GM19455 (cell line): ENCODE measurements around the gene HSD17B2.
"Not testable (repeated sequence)": the region's sequence is repeated elsewhere in the genome, so short reads cannot be mapped to it uniquely, and the experiment has no call there.

Source experiments
- ATAC-seq: cut with Tn5 transposase; IDR thresholded peaks from one replicate; pipeline ENCODE4 v1.9.1; 2021; ENCODE audit not compliant: unreplicated experiment

The HSD17B2 gene, protein sequence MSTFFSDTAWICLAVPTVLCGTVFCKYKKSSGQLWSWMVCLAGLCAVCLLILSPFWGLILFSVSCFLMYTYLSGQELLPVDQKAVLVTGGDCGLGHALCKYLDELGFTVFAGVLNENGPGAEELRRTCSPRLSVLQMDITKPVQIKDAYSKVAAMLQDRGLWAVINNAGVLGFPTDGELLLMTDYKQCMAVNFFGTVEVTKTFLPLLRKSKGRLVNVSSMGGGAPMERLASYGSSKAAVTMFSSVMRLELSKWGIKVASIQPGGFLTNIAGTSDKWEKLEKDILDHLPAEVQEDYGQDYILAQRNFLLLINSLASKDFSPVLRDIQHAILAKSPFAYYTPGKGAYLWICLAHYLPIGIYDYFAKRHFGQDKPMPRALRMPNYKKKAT

DNA sequence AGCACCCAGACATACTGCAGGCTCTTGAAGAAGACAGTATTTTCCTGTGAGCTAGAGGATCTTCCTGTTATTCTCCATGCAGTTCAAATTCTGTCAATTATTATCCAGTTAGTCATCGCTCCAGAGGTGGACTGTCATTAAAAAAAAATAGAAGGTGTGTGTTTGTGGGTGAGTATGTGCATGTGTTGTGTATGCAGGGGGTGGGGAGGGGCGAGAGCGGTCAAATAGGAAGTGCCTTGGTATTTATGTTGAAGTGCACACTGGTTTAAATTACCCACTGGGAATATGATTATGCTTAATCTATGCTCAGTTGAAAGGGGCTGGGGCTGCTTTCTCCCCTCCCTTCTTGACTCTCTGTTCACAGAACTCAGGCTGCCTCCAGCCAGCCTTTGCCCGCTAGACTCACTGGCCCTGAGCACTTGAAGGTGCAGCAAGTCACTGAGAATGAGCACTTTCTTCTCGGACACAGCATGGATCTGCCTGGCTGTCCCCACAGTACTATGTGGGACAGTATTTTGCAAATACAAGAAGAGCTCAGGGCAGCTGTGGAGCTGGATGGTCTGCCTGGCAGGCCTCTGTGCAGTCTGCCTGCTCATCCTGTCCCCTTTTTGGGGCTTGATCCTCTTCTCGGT lies at the start of gene HSD17B2:
Gene HSD17B2 (plus strand): TSS at position 273 of the 632 bp plus-strand sequence. CDS start 172 bp downstream, at position 445.
- no peak for ATAC-seq

DNA sequence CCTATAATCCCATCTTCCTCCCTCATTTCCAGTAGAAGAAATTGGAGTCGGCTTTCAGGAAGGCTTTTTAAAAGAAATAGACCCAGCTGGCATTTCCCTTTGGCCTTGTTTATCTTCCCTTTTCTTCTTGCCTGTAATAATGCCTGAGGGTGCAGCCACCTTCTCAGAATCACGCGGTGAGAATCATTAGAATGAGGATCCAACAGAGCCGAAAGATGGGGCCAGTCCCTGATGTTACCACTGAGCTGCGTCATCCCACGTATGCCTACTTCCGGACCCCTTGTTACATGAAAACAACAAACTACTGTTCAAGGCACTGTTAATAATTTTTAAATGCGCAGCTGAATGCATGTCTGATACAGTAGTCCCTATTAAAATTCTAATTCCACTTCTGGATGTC lies 47.9 kb upstream of the HSD17B2 start:
- no peak for ATAC-seq

DNA sequence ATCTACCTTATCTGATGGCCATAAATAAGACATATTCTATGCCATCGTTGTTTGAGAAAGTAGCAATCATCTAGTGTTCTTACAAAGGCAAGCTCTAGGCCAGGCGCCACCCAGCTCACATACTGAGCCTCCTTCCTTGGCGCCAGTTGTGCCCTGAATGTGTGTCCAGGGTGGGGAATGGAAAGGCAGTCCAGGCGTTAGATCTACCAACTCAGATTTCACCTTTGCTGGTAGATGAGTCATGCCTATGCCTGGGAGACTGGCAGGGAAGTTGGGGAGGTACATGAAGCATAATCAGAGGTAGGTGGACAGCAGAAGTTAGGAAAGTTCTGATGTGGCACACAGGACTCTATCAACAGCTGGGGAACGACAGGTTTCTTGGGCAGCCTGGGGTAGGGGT lies 47.3 kb upstream of the HSD17B2 start:
- ATAC-seq: no peak

DNA sequence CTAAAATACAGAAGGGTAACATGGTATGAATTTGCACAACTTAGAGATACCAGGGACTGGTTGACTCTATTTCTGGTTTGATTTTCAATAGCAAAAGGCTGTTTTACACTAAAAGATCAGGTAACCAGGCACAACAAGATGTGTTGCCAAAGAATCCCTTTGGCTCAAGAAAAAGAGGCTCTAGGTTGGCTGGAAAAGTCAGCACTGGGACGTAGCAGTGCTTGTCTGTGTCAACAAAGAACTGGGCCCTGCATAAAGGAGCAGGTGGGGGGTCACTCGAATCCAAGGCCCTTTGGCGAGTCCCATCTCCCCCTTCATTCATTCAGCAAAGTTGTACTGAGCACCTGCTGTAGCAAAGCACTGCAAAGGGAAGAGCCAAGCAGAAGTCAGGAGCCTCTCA lies 42.2 kb upstream of the HSD17B2 start:
- no peak for ATAC-seq

DNA sequence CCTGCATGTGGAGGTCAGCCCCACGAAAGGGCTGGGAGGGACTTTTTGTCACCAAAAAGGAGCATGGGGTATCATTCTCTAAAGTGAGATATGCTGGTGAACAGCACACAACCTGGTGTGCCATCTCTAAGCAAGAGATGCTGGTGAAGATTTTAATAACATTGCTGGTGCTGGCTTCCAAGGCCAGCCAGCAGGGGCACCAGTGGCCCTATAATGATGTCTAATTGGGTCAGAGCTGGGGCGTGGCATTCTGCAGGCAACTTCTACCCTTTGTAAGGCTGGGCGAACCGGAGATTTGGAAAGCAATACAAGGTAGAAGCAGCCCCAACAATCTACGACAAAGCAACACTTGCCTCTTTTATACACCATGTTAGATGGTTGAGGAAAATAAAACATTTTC lies 40.6 kb upstream of the HSD17B2 start:
- ATAC-seq: no peak

DNA sequence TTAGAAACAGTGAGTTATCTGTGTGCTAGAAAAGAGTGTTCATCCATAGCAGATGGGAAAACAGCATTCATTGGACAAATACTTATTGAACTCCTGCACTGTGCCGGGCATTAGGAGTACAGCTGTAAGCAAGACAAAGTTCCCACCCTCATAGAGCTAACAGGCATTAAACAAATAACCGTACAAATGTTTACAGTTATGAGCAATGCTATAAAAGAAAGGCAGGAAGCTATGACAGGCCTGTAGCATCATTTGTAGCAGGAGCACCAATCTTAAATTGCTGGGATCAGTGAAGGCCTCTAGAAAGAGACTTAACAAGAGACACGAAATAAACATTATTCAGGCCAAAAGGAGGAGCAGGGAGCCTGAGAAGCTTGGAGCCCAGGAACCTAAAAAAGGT lies 39.4 kb upstream of the HSD17B2 start:
- ATAC-seq: no peak

DNA sequence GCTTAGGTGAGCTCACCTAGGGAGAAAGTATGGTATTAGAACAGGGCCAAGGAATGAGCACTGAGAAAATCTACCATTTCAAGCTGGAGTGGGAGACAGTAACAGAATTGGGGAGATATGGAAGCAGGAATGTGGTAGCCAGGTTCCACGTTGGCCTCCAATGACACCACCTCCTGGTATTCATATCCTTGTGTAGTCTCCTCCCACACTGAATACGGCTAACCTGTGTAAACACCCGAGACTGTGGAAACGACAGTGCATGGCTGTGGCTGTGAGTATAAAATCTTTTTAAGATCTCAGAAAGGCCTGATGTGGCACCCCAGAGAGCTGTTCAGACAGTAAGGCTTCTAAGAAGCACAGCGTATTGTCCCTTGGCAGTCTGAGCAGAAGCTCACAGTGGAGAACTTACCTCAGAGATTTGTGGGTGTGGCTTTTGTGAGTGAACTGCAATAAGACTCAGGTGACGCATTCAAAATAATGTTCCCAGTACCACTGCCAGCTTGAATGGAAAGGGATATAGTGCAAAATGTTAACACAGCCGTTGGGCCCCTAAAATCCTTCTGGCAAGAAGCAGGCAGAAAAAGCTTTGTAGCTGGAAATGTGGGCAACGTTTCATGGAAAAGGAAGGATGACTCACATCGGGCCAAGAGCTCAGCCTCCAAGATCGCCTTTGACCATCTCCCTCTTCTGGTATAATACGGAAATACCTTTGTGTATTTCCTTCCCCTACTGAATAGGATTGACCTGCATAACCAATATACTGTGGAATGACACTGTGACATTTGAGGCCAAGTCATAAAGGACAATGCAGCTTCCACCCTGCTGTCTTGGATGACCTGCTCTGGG lies 38.2 kb upstream of the HSD17B2 start:
- no peak for ATAC-seq

DNA sequence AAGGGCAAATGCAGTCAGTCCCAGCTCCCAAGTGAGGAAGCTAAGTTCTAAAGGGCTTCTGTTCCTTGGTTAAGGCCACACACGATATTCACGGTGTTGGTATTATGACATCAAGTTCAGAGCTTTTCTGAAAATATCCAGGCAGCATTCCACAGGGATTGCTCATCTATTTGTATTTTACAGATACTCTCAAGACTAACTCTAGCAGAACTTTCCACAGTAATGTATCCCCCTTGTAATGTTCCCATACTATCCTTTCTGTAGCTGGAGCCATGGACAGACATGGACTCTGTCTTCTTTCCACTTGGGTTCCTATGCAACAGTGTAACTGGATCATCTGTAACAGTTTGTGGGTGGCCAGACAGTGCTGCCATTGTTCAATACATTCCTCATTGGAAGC lies 37.3 kb upstream of the HSD17B2 start:
- no peak for ATAC-seq

DNA sequence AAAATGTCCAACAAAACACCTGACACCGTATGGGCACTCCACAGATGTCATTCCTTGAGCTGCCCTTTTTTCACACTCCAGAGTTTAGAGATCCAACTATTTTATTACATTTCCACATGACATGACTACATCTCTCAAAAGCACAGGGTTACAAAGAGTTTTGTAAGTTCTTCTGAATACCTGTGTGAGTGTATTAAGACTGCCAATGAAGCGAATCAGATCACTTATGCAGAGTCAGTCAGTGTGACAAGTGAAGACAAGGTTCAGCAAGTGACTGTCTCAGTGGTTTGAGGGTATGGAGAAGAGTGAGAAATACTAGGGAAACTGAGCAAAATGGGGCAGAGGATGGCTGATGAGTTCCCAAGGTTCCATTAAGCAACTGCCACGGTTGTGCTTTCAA lies 32.2 kb upstream of the HSD17B2 start:
- no peak for ATAC-seq

DNA sequence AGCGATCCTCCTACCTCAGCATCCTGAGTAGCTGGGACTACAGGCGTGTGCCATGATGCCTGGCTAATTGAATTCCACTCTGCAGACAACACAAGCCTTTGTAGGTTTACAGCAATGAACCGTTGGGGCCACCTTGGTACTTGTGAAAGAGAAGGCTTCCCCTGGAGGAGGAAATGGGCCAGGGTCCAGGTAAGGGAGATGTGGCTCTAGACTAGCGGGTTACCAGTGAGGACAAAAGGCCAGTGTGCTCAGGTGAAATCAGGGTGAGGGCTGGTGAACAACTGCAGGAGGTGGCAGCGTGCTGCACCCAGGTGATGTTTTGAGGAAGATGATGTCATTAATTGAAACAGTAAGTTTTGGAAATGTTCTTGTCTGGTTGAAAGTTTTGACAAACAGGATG lies 30.5 kb upstream of the HSD17B2 start:
- ATAC-seq: no peak

DNA sequence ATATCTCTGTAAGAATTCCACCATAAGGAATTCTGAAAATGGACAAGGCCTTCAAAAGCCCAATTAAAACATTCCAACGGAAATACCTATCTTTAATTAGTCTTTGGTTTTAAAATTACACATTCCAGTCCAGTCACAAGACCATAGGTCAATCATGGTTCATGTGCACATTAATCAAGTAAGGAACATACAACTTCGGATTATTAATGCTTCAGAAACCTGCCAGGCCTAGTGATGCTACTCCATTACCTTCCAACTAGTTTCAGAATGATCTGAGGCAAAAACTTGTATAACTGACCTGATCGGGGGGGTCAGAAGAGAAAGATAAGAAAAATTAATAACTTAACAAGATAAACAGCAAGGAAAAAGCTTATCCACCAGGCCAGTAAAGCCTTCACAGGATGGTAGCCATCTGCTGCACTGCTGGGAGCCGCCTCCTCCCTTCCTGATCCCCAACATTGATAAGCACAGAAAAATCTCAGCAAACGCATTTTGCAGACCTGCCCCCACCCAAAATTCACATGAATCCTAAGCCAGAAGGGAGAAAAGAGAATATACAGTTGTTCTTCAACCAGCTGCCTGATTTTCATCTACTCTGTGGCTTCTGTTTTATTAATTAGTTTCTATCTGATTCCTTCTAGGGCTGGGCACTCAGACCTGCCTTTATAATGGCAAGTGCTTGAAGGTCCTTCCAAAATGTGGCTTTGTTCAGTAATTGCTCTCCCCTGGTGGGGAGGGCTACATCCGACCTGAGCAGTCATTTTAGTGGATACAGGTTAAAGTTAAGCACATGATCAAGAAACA lies 29.8 kb upstream of the HSD17B2 start:
- ATAC-seq: no peak

DNA sequence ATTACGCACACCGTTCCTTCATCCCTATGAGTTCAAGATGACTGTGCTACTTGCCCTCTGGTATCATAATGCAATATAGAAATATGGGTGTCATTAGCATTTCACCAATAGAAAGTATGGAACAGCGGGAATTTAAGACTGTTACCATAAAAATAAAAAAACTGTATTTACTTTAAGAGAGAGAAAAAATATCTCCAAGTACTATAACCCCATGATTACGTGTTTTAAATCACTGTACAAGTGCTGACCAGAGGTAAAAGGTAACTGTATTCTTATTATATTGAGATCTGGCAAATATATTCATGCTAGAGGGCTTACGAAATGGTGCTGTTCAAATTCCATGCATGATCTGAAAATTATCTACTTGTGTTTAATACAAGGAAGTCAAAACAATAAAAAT lies 29.0 kb upstream of the HSD17B2 start:
- no peak for ATAC-seq

DNA sequence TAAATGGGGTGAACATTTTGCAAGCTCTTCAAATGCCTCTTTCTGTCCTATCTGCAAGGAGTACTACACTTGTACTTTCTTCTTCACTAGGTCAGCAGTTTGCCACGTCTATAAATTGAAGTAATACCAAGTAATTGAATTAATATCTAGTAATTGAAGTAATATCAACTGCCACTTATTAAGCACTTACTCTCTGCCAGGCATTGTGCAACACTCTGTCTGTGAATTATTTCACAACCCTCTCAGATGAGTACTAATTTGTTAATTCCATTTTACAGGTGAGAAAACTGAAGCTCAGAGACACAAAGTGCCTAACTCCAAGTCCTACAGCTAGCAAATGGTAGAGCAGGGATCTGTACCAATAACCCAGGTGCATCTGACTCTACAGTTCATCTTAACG lies 27.9 kb upstream of the HSD17B2 start:
- no peak for ATAC-seq

DNA sequence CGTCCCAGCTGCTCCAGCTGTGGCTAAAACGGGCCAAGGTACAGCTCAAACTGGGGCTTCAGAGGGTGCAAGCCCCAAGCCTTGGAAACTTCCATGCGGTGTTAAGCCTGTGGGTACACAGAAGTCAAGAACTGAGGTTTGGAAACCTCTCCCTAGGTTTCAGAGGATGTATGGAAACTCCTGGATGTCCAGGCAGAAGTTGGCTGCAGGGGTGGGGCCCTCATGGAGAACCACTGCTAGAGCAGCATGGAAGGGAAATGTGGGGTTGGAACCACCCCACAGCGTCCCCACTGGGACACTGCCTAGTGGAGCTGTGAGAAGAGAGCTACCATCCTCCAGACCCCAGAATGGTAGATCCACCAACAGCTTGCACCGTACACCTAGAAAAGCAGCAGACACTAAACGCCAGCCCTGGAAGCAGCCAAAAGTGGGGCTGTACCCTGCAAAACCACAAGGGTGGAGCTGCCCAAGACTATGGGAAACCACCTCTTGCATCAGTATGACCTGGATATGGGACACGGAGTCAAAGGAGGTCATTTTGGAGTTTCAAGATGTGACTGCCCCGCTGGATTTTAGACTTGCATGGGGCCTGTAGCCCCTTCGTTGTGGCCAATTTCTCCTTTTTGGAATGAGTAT lies 26.0 kb upstream of the HSD17B2 start:
- no peak for ATAC-seq

DNA sequence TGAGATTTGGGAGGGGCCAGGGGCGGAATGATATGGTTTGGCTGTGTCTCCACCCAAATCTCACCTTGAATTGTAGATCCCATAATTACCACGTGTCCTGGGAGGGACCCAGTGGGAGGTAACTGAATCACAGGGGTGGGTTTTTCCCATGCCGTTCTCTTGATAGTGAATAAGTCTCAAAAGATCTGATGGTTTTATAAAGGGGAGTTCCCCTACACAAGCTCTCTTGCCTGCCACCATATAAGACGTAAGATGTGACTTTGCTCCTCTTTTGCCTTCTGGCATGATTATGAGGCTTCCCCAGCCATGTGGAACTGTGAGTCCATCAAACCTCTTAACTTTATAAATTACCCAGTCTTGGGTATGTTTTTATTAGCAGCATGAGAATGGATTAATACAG lies 25.3 kb upstream of the HSD17B2 start:
- ATAC-seq: not testable (repeated sequence)

DNA sequence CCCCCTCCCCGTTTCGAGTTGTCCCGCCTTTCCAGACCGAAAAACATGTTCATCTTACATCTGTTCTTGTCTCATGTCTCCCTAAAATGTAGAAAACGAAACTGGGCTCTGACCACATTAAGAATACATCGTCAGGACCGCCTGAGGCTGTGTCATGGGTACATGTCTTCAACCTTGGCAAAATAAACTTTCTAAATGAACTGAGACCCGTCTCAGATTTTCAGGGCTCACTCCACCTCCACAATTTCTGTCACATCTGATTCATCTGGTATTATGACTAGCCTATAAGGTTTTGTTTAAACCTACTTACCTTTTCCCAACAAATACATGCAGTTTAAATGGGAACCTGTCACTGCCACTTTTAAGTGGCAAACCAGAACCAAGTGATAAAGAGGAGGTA lies 24.4 kb upstream of the HSD17B2 start:
- no peak for ATAC-seq

DNA sequence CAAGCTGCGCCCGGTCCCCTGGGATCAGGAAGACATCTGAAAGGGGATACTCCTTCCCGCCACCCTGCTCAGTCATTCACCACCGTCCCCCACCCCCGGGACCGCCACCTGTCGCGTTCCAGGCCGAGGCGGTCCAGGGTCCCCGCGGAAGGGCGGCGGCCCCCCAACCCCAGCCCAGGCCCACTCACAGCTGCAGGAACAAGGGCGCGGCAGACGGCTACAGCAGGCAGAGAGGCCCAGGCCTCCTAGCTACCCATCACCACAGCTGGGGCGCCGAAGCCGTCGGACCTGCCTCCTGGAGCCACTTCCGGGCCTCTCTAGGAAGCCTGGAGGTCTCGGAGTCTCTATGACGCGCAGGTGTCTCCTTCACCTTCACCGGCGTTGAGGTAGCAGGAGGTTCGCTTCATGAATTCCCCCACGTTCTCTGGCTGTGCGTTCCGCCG lies 23.8 kb upstream of the HSD17B2 start, which contains the start of gene SDR42E1:
Gene SDR42E1 (minus strand): TSS at position 272 of the 443 bp plus-strand sequence. CDS start 10,612 bp downstream, outside the sequence.
- peak; percentile 98 for ATAC-seq

DNA sequence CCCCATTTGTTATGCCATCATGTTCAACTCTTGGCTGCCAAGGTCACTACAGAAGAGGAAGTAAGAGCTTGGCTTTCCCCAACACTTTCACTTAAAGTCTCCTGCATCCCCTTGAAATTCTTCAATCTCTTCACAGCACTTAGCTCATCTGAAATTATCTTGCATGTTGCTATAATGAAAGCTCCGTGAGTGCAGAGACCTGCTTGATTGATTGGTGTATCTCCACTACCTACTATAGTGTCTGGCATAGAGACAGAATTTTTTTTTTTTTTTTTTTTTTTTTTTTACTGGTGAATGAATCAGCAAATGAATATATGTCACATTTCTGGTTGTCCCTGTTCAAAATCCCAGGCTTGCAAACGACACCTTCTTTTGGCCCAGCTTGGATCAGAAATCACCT lies 21.9 kb upstream of the HSD17B2 start:
- ATAC-seq: no peak

DNA sequence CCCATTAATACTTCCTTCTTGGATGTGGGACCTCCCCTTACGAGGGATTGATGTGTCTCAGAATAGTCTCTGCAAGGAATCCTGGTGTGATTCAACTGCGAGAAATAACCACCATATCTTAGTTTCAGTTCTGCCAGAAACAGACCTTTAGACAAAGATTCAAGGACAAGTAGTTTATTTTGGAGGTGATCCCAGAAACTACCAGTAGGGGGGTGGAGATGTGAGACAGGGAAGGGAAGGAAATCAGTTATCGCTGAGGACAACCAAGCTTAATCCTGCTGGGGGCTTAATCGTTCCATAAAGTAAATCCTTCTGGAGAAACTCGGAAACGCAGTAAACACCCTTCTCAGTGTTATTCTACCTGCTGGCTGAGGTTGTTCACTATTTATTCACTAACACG lies 18.8 kb upstream of the HSD17B2 start:
- ATAC-seq: no peak

DNA sequence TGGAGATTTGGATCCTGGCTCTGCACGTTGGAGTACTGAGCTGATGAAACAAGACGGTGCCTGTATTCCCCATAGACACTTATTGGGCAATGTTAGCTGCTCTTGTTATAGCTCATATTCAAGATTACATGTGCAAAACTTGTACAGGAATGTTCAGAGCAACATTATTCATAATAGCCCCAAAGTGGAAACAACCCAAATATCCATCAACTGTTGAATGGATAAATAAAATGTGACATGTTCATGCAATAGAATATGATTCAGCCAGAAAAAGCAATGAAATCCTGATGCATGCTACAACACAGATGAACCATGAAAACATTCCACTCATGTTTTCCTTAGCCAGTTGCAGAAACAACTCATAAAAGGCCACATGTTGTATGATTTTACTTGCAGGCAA lies 18.1 kb upstream of the HSD17B2 start:
- no peak for ATAC-seq
